Activated T-helper 2 cell treated with anti-CD3 and anti-CD28 coated beads, Interferon-gamma antibody, Interleukin-2, Interleukin-4, amounts not matched to agents 10 μg/mL and 5 μg/mL and 100 μg/mL, durations not matched to agents 14 hours and 24 hours and 36 hours (primary cell): Measurements from ENCODE around the gene MAST4. TPM values are rescaled to one million over a fixed set of nuclear protein-coding genes. Genes with fewer than 3 reads are reported as not detected.
"Not testable (repeated sequence)": the region's sequence is repeated elsewhere in the genome, so short reads cannot be mapped to it uniquely, and the experiment has no call there.

Experiments used
- DNase-seq: peaks from one replicate; pipeline ENCODE4 v3.0.0; 2021; ENCODE audit warnings: low spot score
- H3K27ac Mint-ChIP-seq: one replicate; pipeline ENCODE4 v1.8.0; 2021; ENCODE audit warnings: mixed read lengths
- H3K27me3 Mint-ChIP-seq: one replicate; pipeline ENCODE4 v1.8.0; 2021; ENCODE audit warnings: low read depth, mixed read lengths
- H3K36me3 Mint-ChIP-seq: one replicate; pipeline ENCODE4 v1.8.0; 2021; ENCODE audit warnings: low read depth, mixed read lengths
- H3K4me1 Mint-ChIP-seq: one replicate; pipeline ENCODE4 v1.8.0; 2021; ENCODE audit warnings: low read depth, mixed read lengths
- H3K4me3 Mint-ChIP-seq: one replicate; pipeline ENCODE4 v1.8.0; 2021; ENCODE audit warnings: low read depth, mild to moderate bottlenecking, moderate library complexity, mixed read lengths
- H3K9me3 Mint-ChIP-seq: one replicate; pipeline ENCODE4 v1.8.0; 2021; ENCODE audit warnings: mixed read lengths
- intact Hi-C: fragments of 100-400 bp; cut with micrococcal nuclease; formaldehyde crosslinking; loops from one replicate; pipeline ENCODE4 v1.15.1; 2023
- total RNA-seq: library from RNA; stranded (reverse); gene quantifications from 2 replicates; pipeline ENCODE4 v1.2.3, GENCODE V29; 2022

MAST4 gene
- total RNA-seq, 1 donor from 2014 or later, result 6.1 TPM

- Mint-ChIP-seq H3K36me3 (peaks cover 34% of the 10 kb centered on the region), H3K4me1 (peaks cover 49% of the 10 kb centered on the region), H3K4me3 (peak overlapping the region; percentile 84), H3K27me3 (no peaks in the 10 kb centered on the region), H3K27ac (peak overlapping the region; percentile 93), H3K9me3 (no peaks in the 10 kb centered on the region)
- DNase-seq, result peak; percentile 82
- intact Hi-C loops, result loop anchor here (1.0 to 5.0 kb wide), 7 partner anchors 21 to 1543 kb away; partner anchors contain the start of genes PIK3R1 and TRIM23
These were observed 569.6 kb downstream of the MAST4 start for GRCh38 chr5:67165526-67166459.

- peaks cover 31% of the 10 kb centered on the region for H3K36me3 Mint-ChIP-seq
These were observed 570.5 kb downstream of the MAST4 start for GRCh38 chr5:67166460-67167285.

GRCh38 chr5:67168069-67168468 is 571.9 kb downstream of the MAST4 start:
- DNase-seq, result no peak
- Mint-ChIP-seq H3K4me1 (peaks cover 27% of the 10 kb centered on the region), H3K4me3 (peak overlapping the region; percentile 84)

More at GRCh38 chr5:67166460-67167285, 570.5 kb downstream of the MAST4 start:
- DNase-seq, result peak; percentile 80
- intact Hi-C loops, result loop anchor here (1.0 to 5.0 kb wide), 7 partner anchors 20 to 1544 kb away; partner anchors contain the start of genes PIK3R1 and TRIM23
- Mint-ChIP-seq H3K27me3 (no peaks in the 10 kb centered on the region), H3K9me3 (no peaks in the 10 kb centered on the region), H3K27ac (peak overlapping the region; percentile 93), H3K4me3 (peak overlapping the region; percentile 84), H3K4me1 (peaks cover 41% of the 10 kb centered on the region)

GRCh38 chr5:67170767-67171166 is 574.6 kb downstream of the MAST4 start:
- Mint-ChIP-seq H3K9me3 (peaks cover 9% of the 10 kb centered on the region), H3K27ac (no peak overlapping the region), H3K4me3 (no peak overlapping the region), H3K27me3 (no peaks in the 10 kb centered on the region), H3K4me1 (peaks cover 22% of the 10 kb centered on the region), H3K36me3 (peaks cover 18% of the 10 kb centered on the region)
- no peak for DNase-seq
- intact Hi-C loops, result no loop called here

More at GRCh38 chr5:67168069-67168468, 571.9 kb downstream of the MAST4 start:
- H3K36me3 Mint-ChIP-seq, result peaks cover 24% of the 10 kb centered on the region
- H3K27me3 Mint-ChIP-seq, result no peaks in the 10 kb centered on the region
- H3K27ac Mint-ChIP-seq, result peak overlapping the region; percentile 93
- H3K9me3 Mint-ChIP-seq, result no peaks in the 10 kb centered on the region
- intact Hi-C loops, result loop anchor here (5.0 kb wide), 3 partner anchors 341 to 1546 kb away; partner anchors contain the start of gene TRIM23

GRCh38 chr5:67173351-67173750 is 577.2 kb downstream of the MAST4 start:
- H3K9me3 Mint-ChIP-seq, result peaks cover 32% of the 10 kb centered on the region
- not testable (repeated sequence) for H3K4me3 Mint-ChIP-seq, H3K27ac Mint-ChIP-seq

GRCh38 chr5:67173959-67174358 is 577.8 kb downstream of the MAST4 start:
- H3K4me1 Mint-ChIP-seq, result peaks cover 12% of the 10 kb centered on the region
- intact Hi-C loops, result no loop called here
- no peak overlapping the region for H3K4me3 Mint-ChIP-seq
- peaks cover 36% of the 10 kb centered on the region for H3K9me3 Mint-ChIP-seq
- H3K27ac Mint-ChIP-seq, result no peak overlapping the region
- DNase-seq, result no peak
- no peaks in the 10 kb centered on the region for H3K27me3 Mint-ChIP-seq
- peaks cover 40% of the 10 kb centered on the region for H3K36me3 Mint-ChIP-seq

More at GRCh38 chr5:67173351-67173750, 577.2 kb downstream of the MAST4 start:
- DNase-seq, intact Hi-C loops, H3K27me3 Mint-ChIP-seq: not testable (repeated sequence)
- H3K4me1 Mint-ChIP-seq, result peaks cover 12% of the 10 kb centered on the region
- peaks cover 35% of the 10 kb centered on the region for H3K36me3 Mint-ChIP-seq

- Mint-ChIP-seq H3K36me3 (peaks cover 49% of the 10 kb centered on the region), H3K27ac (no peak overlapping the region), H3K9me3 (peaks cover 45% of the 10 kb centered on the region), H3K4me3 (no peak overlapping the region), H3K4me1 (peaks cover 28% of the 10 kb centered on the region), H3K27me3 (no peaks in the 10 kb centered on the region)
- intact Hi-C loops, result no loop called here
- DNase-seq, result no peak
These were observed 580.7 kb downstream of the MAST4 start for GRCh38 chr5:67176936-67177335.

GRCh38 chr5:67178085-67178484 is 581.9 kb downstream of the MAST4 start:
- H3K9me3 Mint-ChIP-seq, result peaks cover 45% of the 10 kb centered on the region
- peaks cover 37% of the 10 kb centered on the region for H3K4me1 Mint-ChIP-seq
- no peaks in the 10 kb centered on the region for H3K27me3 Mint-ChIP-seq
- H3K27ac Mint-ChIP-seq, result no peak overlapping the region
- peaks cover 45% of the 10 kb centered on the region for H3K36me3 Mint-ChIP-seq
- H3K4me3 Mint-ChIP-seq, result no peak overlapping the region
- intact Hi-C loops, result no loop called here
- DNase-seq, result no peak

GRCh38 chr5:67178966-67179365 is 582.8 kb downstream of the MAST4 start:
- no peaks in the 10 kb centered on the region for H3K27me3 Mint-ChIP-seq
- no peak for DNase-seq
- no peak overlapping the region for H3K27ac Mint-ChIP-seq
- peaks cover 45% of the 10 kb centered on the region for H3K36me3 Mint-ChIP-seq
- no peak overlapping the region for H3K4me3 Mint-ChIP-seq
- intact Hi-C loops, result no loop called here
- H3K4me1 Mint-ChIP-seq, result peaks cover 39% of the 10 kb centered on the region
- H3K9me3 Mint-ChIP-seq, result peaks cover 45% of the 10 kb centered on the region

- Mint-ChIP-seq H3K27ac (no peak overlapping the region), H3K4me1 (peaks cover 39% of the 10 kb centered on the region), H3K4me3 (no peak overlapping the region), H3K9me3 (peaks cover 45% of the 10 kb centered on the region), H3K36me3 (peaks cover 45% of the 10 kb centered on the region), H3K27me3 (no peaks in the 10 kb centered on the region)
- no peak for DNase-seq
- intact Hi-C loops, result no loop called here
These were observed 583.6 kb downstream of the MAST4 start for GRCh38 chr5:67179697-67180361.

- Mint-ChIP-seq H3K27ac (peak overlapping the region; percentile 68), H3K4me3 (no peak overlapping the region), H3K27me3 (no peaks in the 10 kb centered on the region), H3K4me1 (peaks cover 42% of the 10 kb centered on the region), H3K36me3 (peaks cover 27% of the 10 kb centered on the region), H3K9me3 (peaks cover 27% of the 10 kb centered on the region)
- intact Hi-C loops, result no loop called here
- DNase-seq, result no peak
These were observed 585.5 kb downstream of the MAST4 start for GRCh38 chr5:67181648-67182221.

- Mint-ChIP-seq H3K4me1 (peaks cover 44% of the 10 kb centered on the region), H3K4me3 (no peak overlapping the region), H3K27ac (peak overlapping the region; percentile 29), H3K27me3 (no peaks in the 10 kb centered on the region), H3K9me3 (peaks cover 20% of the 10 kb centered on the region), H3K36me3 (peaks cover 21% of the 10 kb centered on the region)
- intact Hi-C loops, result no loop called here
- DNase-seq, result no peak
These were observed 586.2 kb downstream of the MAST4 start for GRCh38 chr5:67182301-67182790.
